HG03108 (cell line): ENCODE measurements around the gene ZNF665.
"Not testable (repeated sequence)": the region's sequence is repeated elsewhere in the genome, so short reads cannot be mapped to it uniquely, and the experiment has no call there.

Source experiments
- ATAC-seq: cut with Tn5 transposase; IDR thresholded peaks from one replicate; pipeline ENCODE4 v1.9.1; 2021; ENCODE audit warnings: moderate library complexity; ENCODE audit not compliant: unreplicated experiment

Gene ZNF665

DNA sequence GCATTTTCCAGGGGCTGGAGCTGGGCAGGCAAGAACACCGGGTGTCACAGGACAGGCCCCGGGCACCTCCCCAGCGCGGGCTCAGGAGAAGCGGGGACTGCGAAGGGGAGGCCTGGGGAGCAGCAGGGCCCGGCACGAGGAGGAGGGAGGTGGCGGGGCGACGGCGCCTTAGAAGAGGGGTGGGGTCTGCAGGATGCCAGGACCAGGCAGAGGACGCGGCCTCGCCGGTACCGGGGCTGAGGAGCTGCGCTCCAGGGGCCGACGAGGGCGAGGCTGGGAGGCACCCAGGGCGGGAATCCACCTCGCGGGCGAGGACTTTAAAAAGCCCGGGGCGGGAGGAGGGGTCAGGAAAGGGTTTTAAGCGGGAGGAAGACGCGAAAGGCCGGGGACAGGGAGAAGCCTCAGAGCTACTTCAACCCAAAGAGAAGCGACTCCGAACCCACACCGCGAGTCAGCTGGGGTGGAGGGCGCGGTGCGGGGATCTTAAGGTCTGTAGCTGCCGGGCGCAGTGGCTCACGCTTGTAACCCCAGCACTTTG is 35.0 kb downstream of the ZNF665 start:
- ATAC-seq: no peak

DNA sequence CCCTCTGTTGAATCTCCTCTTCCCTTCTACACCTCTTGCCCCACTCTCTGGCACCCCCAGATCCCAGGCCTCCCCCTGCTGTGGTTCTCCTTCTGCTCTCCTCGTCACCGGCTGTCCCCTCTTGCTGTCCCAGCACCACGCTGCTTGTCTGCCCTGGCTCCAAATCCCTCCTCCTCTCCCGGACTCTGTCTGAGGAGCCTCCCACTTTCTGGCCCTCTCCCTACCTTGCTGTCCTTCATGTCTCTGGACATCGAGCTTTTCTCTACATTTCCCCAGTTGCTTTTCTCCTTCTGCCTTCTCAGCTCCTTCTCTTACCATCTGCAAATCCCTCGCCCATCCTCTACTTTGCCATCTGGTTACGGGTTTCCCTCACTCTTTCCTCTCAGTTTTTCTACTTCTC is 35.5 kb downstream of the ZNF665 start:
- ATAC-seq: no peak

DNA sequence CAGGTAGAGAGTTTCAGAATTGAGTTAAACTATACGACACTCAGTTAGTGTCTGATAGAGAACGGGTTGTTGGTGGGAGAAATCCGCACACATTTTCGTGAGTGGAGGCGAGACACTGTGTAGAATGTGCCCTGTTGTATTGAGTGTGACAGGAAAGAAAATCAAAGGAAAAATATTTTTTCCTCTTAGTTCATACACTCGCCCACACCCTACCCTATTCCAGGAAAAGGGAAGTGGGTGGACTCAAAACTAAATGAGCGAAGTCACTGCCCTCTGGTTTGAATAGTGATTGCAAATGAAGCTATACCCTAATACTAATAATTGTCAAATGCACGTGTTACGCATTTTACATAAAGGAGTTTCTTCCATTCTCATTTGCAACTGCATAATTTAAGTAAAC is 36.3 kb downstream of the ZNF665 start:
- no peak for ATAC-seq

- ATAC-seq: no peak
Observed at GRCh38 chr19:53147645-53148044, 45.5 kb downstream of the ZNF665 start.

DNA sequence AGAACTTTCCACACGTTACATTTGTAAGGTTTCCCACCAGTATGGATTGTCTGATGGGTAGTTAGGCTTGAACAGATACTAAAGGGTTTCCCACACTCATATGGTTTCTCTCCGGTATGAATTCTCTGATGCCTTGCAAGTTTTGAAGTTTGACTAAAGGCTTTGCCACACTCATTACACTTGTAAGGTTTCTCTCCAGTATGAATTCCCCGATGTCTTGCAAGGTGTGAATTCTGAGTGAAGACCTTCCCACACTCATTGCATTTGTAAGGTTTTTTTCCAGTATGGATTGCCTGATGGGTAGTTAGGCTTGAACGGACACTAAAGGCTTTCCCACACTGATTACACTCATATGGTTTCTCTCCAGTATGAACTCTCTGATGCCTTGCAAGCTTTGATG is 52.8 kb downstream of the ZNF665 start:
- ATAC-seq: no peak

- no peak for ATAC-seq
Observed at GRCh38 chr19:53136432-53136831, 56.7 kb downstream of the ZNF665 start.

DNA sequence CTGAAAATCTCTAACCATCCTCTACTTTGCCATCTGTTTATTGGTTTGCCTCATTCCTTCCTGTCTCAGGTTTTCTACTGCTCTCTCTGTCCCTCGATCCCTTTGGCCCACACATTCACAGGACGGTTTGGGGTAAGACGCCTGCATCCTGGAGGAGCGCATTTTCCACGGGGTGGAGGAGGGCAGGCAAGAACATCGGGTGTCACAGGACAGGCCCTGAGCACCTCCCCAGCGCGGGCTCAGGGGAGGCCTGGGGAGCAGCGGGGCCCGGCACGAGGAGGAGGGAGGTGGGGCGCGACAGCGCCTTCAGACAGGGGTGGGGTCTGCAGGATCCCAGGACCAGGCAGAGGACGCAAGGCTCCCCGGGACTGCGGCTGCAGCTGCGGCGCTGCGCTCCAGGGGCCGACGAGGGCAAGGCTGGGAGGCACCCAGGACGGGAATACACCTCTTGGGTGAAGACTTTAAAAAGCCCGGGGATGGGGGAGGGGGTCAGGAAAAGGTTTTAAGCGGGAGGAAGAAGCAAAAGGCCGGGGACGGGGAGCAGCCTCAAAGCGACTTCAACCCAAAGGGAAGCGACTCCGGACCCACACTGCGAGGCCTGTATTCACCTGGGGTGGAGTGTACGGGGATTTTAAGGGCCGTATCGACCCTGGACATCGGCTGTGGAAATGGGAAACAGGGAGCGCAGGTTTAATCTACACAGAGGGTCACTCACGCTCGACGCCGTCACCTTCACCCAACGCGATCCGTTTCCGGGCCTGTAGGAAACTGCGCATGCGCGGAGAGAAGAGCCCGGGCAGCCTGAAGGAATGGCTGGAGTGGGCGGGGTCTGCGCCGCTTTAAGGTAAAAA is 60.8 kb downstream of the ZNF665 start, which contains the start of gene ZNF415:
Gene ZNF415 (minus strand): TSS at position 770 of the 851 bp plus-strand sequence. CDS start 10,234 bp downstream, outside the sequence.
- ATAC-seq: no peak

- no peak for ATAC-seq
Observed at GRCh38 chr19:53131727-53132126, 61.4 kb downstream of the ZNF665 start.

DNA sequence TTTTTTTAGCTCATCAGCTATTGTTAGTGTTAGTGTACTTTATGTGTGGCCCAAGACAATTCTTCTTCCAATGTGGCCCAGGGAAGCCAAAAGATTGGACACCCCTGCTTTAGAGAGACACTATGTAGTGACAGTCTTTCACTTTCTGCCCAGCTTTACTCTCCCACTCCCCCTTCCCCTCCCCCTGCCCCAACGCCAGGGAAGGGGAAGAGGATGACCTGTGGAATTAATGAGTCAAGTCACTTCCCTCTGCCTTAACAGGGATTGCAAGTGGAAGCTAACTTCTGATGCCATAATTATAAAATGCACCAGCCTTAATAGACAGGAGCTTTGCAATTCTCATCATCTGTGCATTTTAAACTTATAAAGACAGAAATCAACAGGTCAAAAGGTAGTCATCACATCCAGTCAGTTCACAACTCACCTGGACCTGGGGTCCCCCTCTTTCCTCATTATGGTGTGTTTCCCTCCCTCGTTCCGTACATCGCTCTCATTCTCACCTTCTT is 62.0 kb downstream of the ZNF665 start:
- ATAC-seq: no peak

- ATAC-seq: no peak
Observed at GRCh38 chr19:53130506-53130905, 62.7 kb downstream of the ZNF665 start.

- not testable (repeated sequence) for ATAC-seq
Observed at GRCh38 chr19:53126733-53127526, 66.2 kb downstream of the ZNF665 start.

- no peak for ATAC-seq
Observed at GRCh38 chr19:53123400-53123799, 69.8 kb downstream of the ZNF665 start.
